Neural cell (in vitro differentiated cells): ENCODE data around the gene CRADD. TPM values are rescaled to one million over a fixed set of nuclear protein-coding genes. Genes with fewer than 3 reads are reported as not detected.

ENCODE experiments used
- H2AFZ ChIP-seq: fragments of 200-600, 300-800 bp; sonication (generic), shearing (Covaris generic); 2 replicates; pipeline ENCODE4 v1.6.0; 2014; ENCODE audit warnings: low read depth, mild to moderate bottlenecking, antibody characterized with exemption, low read length, moderate library complexity
- H3F3A ChIP-seq: fragments of 200-600 bp; shearing (Covaris generic); 2 replicates; pipeline ENCODE4 v1.6.1; 2016; ENCODE audit warnings: mild to moderate bottlenecking, moderate library complexity, mixed read lengths, antibody characterized with exemption, low read length; ENCODE audit not compliant: insufficient read depth, poor library complexity, severe bottlenecking
- H3K27ac ChIP-seq: fragments of 200-600, 300-800 bp; sonication (generic), shearing (Covaris generic); 2 replicates; pipeline ENCODE4 v1.5.1; 2014; ENCODE audit warnings: mild to moderate bottlenecking, low read length, moderate library complexity
- H3K27me3 ChIP-seq: fragments of 300-800, 200-600 bp; sonication (generic), shearing (Covaris generic); 2 replicates; pipeline ENCODE4 v1.6.0; 2014; ENCODE audit warnings: mild to moderate bottlenecking, low read depth, low read length, moderate library complexity; ENCODE audit not compliant: insufficient read depth
- H3K36me3 ChIP-seq: fragments of 300-800, 200-600 bp; sonication (generic), shearing (Covaris generic); 2 replicates; pipeline ENCODE4 v1.5.1; 2014; ENCODE audit warnings: mild to moderate bottlenecking, antibody characterized with exemption, low read length, moderate library complexity; ENCODE audit not compliant: insufficient read depth
- H3K4me2 ChIP-seq: fragments of 300-800, 200-600 bp; sonication (generic), shearing (Covaris generic); 2 replicates; pipeline ENCODE4 v1.6.0; 2014; ENCODE audit warnings: mild to moderate bottlenecking, low read length
- H3K4me3 ChIP-seq: fragments of 300-800, 200-600 bp; sonication (generic), shearing (Covaris generic); 2 replicates; pipeline ENCODE4 v1.5.1; 2014; ENCODE audit warnings: mild to moderate bottlenecking, low read length, moderate library complexity
- H3K79me2 ChIP-seq: fragments of 200-600 bp; shearing (Covaris generic); replicated peaks from 2 replicates; pipeline ENCODE4 v1.6.0; 2014; ENCODE audit warnings: mild to moderate bottlenecking, low read length, moderate library complexity; ENCODE audit not compliant: insufficient read depth
- H3K9ac ChIP-seq: fragments of 300-800, 200-600 bp; sonication (generic), shearing (Covaris generic); 2 replicates; pipeline ENCODE4 v1.6.1; 2016; ENCODE audit warnings: mild to moderate bottlenecking, low read length, mixed read lengths
- H3K9me2 ChIP-seq: fragments of 200-600 bp; shearing (Covaris generic); 2 replicates; pipeline ENCODE4 v1.6.1; 2016; ENCODE audit warnings: mild to moderate bottlenecking, low read length, mixed read lengths; ENCODE audit not compliant: insufficient read depth
- H3K9me3 ChIP-seq: fragments of 200-600, 300-800 bp; sonication (generic), shearing (Covaris generic); 2 replicates; pipeline ENCODE4 v1.6.1; 2016; ENCODE audit warnings: mild to moderate bottlenecking, mixed run types, low read length, moderate library complexity, mixed read lengths
- H4K20me1 ChIP-seq: fragments of 200-600 bp; shearing (Covaris generic); 2 replicates; pipeline ENCODE4 v1.6.1; 2016; ENCODE audit warnings: mild to moderate bottlenecking, mixed run types; ENCODE audit not compliant: insufficient read depth
- EP300 ChIP-seq: fragments of 450-650 bp; conservative IDR thresholded peaks from 2 replicates; pipeline ENCODE4 v1.6.1; 2014; ENCODE audit warnings: antibody characterized with exemption, mild to moderate bottlenecking, moderate library complexity; ENCODE audit not compliant: poor library complexity, severe bottlenecking
- EZH2 ChIP-seq: fragments of 200-600, 300-800 bp; shearing (Covaris generic), sonication (generic); IDR thresholded peaks from 2 replicates; pipeline ENCODE4 v1.6.1; 2014; ENCODE audit warnings: antibody characterized with exemption, low read length, borderline replicate concordance, mild to moderate bottlenecking; ENCODE audit not compliant: insufficient read depth, poor library complexity, severe bottlenecking
- MXI1 ChIP-seq: fragments of 450-650 bp; conservative IDR thresholded peaks from 2 replicates; pipeline ENCODE4 v1.6.1; 2014; ENCODE audit warnings: antibody characterized with exemption, mild to moderate bottlenecking; ENCODE audit not compliant: poor library complexity, severe bottlenecking
- POLR2AphosphoS5 ChIP-seq: IDR thresholded peaks from 2 replicates; pipeline ENCODE4 v1.6.1; 2012
- RAD21 ChIP-seq: fragments of 450-650 bp; conservative IDR thresholded peaks from 2 replicates; pipeline ENCODE4 v1.6.1; 2014; ENCODE audit warnings: antibody characterized with exemption, mild to moderate bottlenecking, moderate library complexity
- REST ChIP-seq: IDR thresholded peaks from 2 replicates; pipeline ENCODE4 v1.6.1; 2012; ENCODE audit warnings: borderline replicate concordance
- SMC3 ChIP-seq: fragments of 450-650 bp; conservative IDR thresholded peaks from 2 replicates; pipeline ENCODE4 v1.6.1; 2014; ENCODE audit warnings: antibody characterized with exemption, mild to moderate bottlenecking, moderate library complexity; ENCODE audit not compliant: poor library complexity
- polyA plus RNA-seq: library from polyadenylated mRNA; depleted of rRNA; stranded (reverse); fragments of >200 nt; gene quantifications from 2 replicates; pipeline ENCODE4 v1.2.3, GENCODE V29; 2014

The CRADD gene
- polyA plus RNA-seq, 1 donor from 2014 or later = 23.5 TPM

- Histone ChIP-seq H3K4me2 (no peak overlapping the region), H3F3A (no peaks in the 10 kb centered on the region), H3K27ac (no peak overlapping the region)
Measured at GRCh38 chr12:93825501-93825888, 148.3 kb downstream of the CRADD start.

GRCh38 chr12:93825931-93826555 lies 148.9 kb downstream of the CRADD start:
- Histone ChIP-seq H3K4me2 (no peak overlapping the region), H3F3A (no peaks in the 10 kb centered on the region), H3K4me3 (no peak overlapping the region), H3K9ac (no peak overlapping the region), H3K36me3 (no peaks in the 10 kb centered on the region), H3K9me3 (no peaks in the 10 kb centered on the region), H3K27ac (no peak overlapping the region), H4K20me1 (no peaks in the 10 kb centered on the region), H3K27me3 (no peaks in the 10 kb centered on the region), H2AFZ (no peak overlapping the region), H3K79me2 (no peaks in the 10 kb centered on the region), H3K9me2 (no peaks in the 10 kb centered on the region)
- TF ChIP-seq POLR2AphosphoS5 = no peak
- TF ChIP-seq EP300 = no peak
- no peak for TF ChIP-seq RAD21

More at GRCh38 chr12:93825501-93825888, 148.3 kb downstream of the CRADD start:
- no peak for TF ChIP-seq SMC3
- TF ChIP-seq REST = no peak
- no peak for TF ChIP-seq MXI1
- H2AFZ ChIP-seq = no peak overlapping the region
- no peaks in the 10 kb centered on the region for H3K36me3 ChIP-seq
- H4K20me1 ChIP-seq = no peaks in the 10 kb centered on the region
- H3K79me2 ChIP-seq = no peaks in the 10 kb centered on the region
- no peaks in the 10 kb centered on the region for H3K9me3 ChIP-seq
- no peaks in the 10 kb centered on the region for H3K27me3 ChIP-seq
- H3K4me3 ChIP-seq = no peak overlapping the region
- H3K9me2 ChIP-seq = no peaks in the 10 kb centered on the region
- H3K9ac ChIP-seq = no peak overlapping the region

GRCh38 chr12:93827179-93827578 lies 150.0 kb downstream of the CRADD start:
- Histone ChIP-seq H3K9me3 (no peaks in the 10 kb centered on the region), H3K9ac (no peak overlapping the region), H3K4me2 (no peak overlapping the region), H3K27ac (no peak overlapping the region), H3K36me3 (no peaks in the 10 kb centered on the region), H3F3A (no peaks in the 10 kb centered on the region), H2AFZ (no peak overlapping the region), H3K27me3 (no peaks in the 10 kb centered on the region), H3K4me3 (no peak overlapping the region), H4K20me1 (no peaks in the 10 kb centered on the region), H3K79me2 (no peaks in the 10 kb centered on the region), H3K9me2 (no peaks in the 10 kb centered on the region)
- TF ChIP-seq EZH2 = no peak
